IMR-90 (cell line): ENCODE data around the gene LRRFIP1. TPM values are rescaled to one million over a fixed set of nuclear protein-coding genes. Genes with fewer than 3 reads are reported as not detected.

Experiments
- ATAC-seq: fragments of 200-7000 bp; cut with Tn5 transposase; 2 replicates; pipeline ENCODE4 v1.9.1; 2020; ENCODE audit warnings: low read depth, mild to moderate bottlenecking, moderate library complexity
- BruUV-seq: library from RNA; stranded (reverse); fragments of 400-500 nt; replicated peaks from 2 replicates; lab custom pipeline; 2021; lab: Mats Ljungman, UMichigan
- CTCF ChIA-PET: fragments of 300-600 bp; formaldehyde crosslinking; extraction: SDS; loops from one replicate; lab custom pipeline; 2021; ENCODE audit warnings: antibody characterized with exemption; lab: Yijun Ruan, JAX
- POLR2A ChIA-PET: fragments of 300-600 bp; sonication (Branson Sonifier 250); formaldehyde crosslinking; loops from one replicate; lab custom pipeline; 2022; ENCODE audit warnings: antibody characterized with exemption; ENCODE audit not compliant: unreplicated experiment; lab: Charles Lee
- DNase-seq: peaks from one replicate; pipeline ENCODE4 v3.0.0; 2013
- H2AFZ ChIP-seq: replicated peaks from 2 replicates; pipeline ENCODE3; 2013; ENCODE audit warnings: low read length, mild to moderate bottlenecking; ENCODE audit not compliant: poor library complexity
- H2AK5ac ChIP-seq: 2 replicates; pipeline ENCODE4 v1.6.1; 2013; ENCODE audit warnings: low read depth, low read length, inconsistent platforms
- H2AK9ac ChIP-seq: replicated peaks from 2 replicates; pipeline ENCODE3; 2013; ENCODE audit warnings: mild to moderate bottlenecking, low read depth, low read length, moderate library complexity; ENCODE audit not compliant: poor library complexity
- H2BK120ac ChIP-seq: 2 replicates; pipeline ENCODE4 v1.6.1; 2013; ENCODE audit warnings: low read depth, low read length, inconsistent platforms
- H2BK15ac ChIP-seq: 3 replicates; pipeline ENCODE4 v1.6.1; 2013; ENCODE audit warnings: low read depth, low read length, inconsistent platforms
- H2BK20ac ChIP-seq: 2 replicates; pipeline ENCODE4 v1.6.1; 2013; ENCODE audit warnings: low read depth, mild to moderate bottlenecking, inconsistent platforms, low read length, moderate library complexity
- H2BK5ac ChIP-seq: 2 replicates; pipeline ENCODE4 v1.6.1; 2013; ENCODE audit warnings: mild to moderate bottlenecking, low read depth, low read length, inconsistent platforms; ENCODE audit not compliant: poor library complexity, severe bottlenecking
- H3K14ac ChIP-seq: replicated peaks from 2 replicates; pipeline ENCODE4 v1.6.1; 2013; ENCODE audit warnings: low read depth, low read length, inconsistent platforms
- H3K18ac ChIP-seq: 2 replicates; pipeline ENCODE4 v1.6.1; 2013; ENCODE audit warnings: low read depth, low read length, control low read depth
- H3K23ac ChIP-seq: 2 replicates; pipeline ENCODE4 v1.6.1; 2013; ENCODE audit warnings: low read depth, low read length, inconsistent platforms
- H3K27ac ChIP-seq: 2 replicates; pipeline ENCODE4 v1.5.1; 2013; ENCODE audit warnings: mild to moderate bottlenecking, control low read depth, low read length; ENCODE audit not compliant: insufficient read depth
- H3K27me3 ChIP-seq: 2 replicates; pipeline ENCODE4 v1.6.1; 2013; ENCODE audit warnings: low read length; ENCODE audit not compliant: control insufficient read depth, insufficient read depth
- H3K36me3 ChIP-seq: 2 replicates; pipeline ENCODE4 v1.6.1; 2013; ENCODE audit warnings: low read length, mixed read lengths; ENCODE audit not compliant: control insufficient read depth, insufficient read depth
- H3K4ac ChIP-seq: 2 replicates; pipeline ENCODE4 v1.6.1; 2013; ENCODE audit warnings: low read depth, low read length, inconsistent platforms
- H3K4me1 ChIP-seq: 2 replicates; pipeline ENCODE4 v1.6.1; 2013; ENCODE audit warnings: low read length, mixed read lengths; ENCODE audit not compliant: control insufficient read depth, insufficient read depth
- H3K4me2 ChIP-seq: 2 replicates; pipeline ENCODE4 v1.6.1; 2013; ENCODE audit warnings: low read depth, mild to moderate bottlenecking, control low read depth, low read length, moderate library complexity
- H3K4me3 ChIP-seq: 2 replicates; pipeline ENCODE4 v1.5.1; 2013; ENCODE audit warnings: low read depth, mild to moderate bottlenecking, control low read depth, low read length, moderate library complexity; ENCODE audit not compliant: insufficient read depth
- H3K56ac ChIP-seq: 2 replicates; pipeline ENCODE4 v1.6.1; 2013; ENCODE audit warnings: low read length, inconsistent platforms; ENCODE audit not compliant: insufficient read depth; ENCODE audit errors: extremely low read depth
- H3K79me1 ChIP-seq, 2 experiments: 2 replicates each; pipeline ENCODE4 v1.6.1; 2013; ENCODE audit warnings: low read length in 2 of 2, inconsistent platforms in 1 of 2, low read depth in 1 of 2
- H3K9ac ChIP-seq: 2 replicates; pipeline ENCODE4 v1.6.1; 2013; ENCODE audit warnings: low read depth, low read length, control low read depth
- H3K9me1 ChIP-seq: 2 replicates; pipeline ENCODE4 v1.6.1; 2013; ENCODE audit warnings: low read length, inconsistent platforms; ENCODE audit not compliant: insufficient read depth
- H3K9me3 ChIP-seq: 2 replicates; pipeline ENCODE4 v1.6.1; 2013; ENCODE audit warnings: low read length; ENCODE audit not compliant: control insufficient read depth, insufficient read depth
- H4K20me1 ChIP-seq: 2 replicates; pipeline ENCODE4 v1.6.1; 2013; ENCODE audit warnings: low read length, inconsistent platforms; ENCODE audit not compliant: insufficient read depth
- H4K5ac ChIP-seq: 2 replicates; pipeline ENCODE4 v1.6.1; 2013; ENCODE audit warnings: mild to moderate bottlenecking, low read depth, low read length, control low read depth
- H4K8ac ChIP-seq, 2 experiments: 2 replicates each; pipeline ENCODE4 v1.6.1; 2013; ENCODE audit warnings: low read depth in 2 of 2, low read length in 2 of 2, control low read depth in 1 of 2, inconsistent platforms in 1 of 2
- H4K91ac ChIP-seq: 2 replicates; pipeline ENCODE4 v1.6.1; 2013; ENCODE audit warnings: low read depth, low read length, inconsistent platforms; ENCODE audit not compliant: insufficient read depth
- CEBPB ChIP-seq: IDR thresholded peaks from 2 replicates; pipeline ENCODE4 v1.6.1; 2012; ENCODE audit warnings: low read depth, low read length, improper control_type of control experiment
- ELK1 ChIP-seq: fragments of 150-350 bp; IDR thresholded peaks from 2 replicates; pipeline ENCODE4 v1.6.1; 2016; ENCODE audit warnings: low read depth, mild to moderate bottlenecking, low read length, moderate library complexity, borderline replicate concordance
- RAD21 ChIP-seq: IDR thresholded peaks from 2 replicates; pipeline ENCODE4 v1.6.1; 2012; ENCODE audit warnings: low read length, improper control_type of control experiment
- RCOR1 ChIP-seq: IDR thresholded peaks from 2 replicates; pipeline ENCODE4 v1.6.1; 2012; ENCODE audit warnings: mild to moderate bottlenecking, low read length, improper control_type of control experiment; ENCODE audit not compliant: insufficient replicate concordance
- WGBS, 2 experiments: methylation state at CpG; one replicate each; pipeline versions ENCODE4 v1.1.5 to v1.1.7; 2013; ENCODE audit warnings: missing lambda C conversion rate in 2 of 2; ENCODE audit not compliant: insufficient read length in 1 of 2; ENCODE audit errors: extremely low coverage in 2 of 2; 5-methylcytosine and 5-hydroxymethylcytosine counted together
- dilution Hi-C: fragments of 300-500 bp; cut with HindIII; formaldehyde crosslinking; loops from one replicate; pipeline ENCODE4 v1.14.3; 2018; ENCODE audit warnings: low sequenced_read_pairs; ENCODE audit not compliant: unreplicated experiment
- in situ Hi-C: fragments of 300-500 bp; cut with MboI; formaldehyde crosslinking; loops from 3 replicates; pipeline ENCODE4 v1.14.3; 2019; ENCODE audit warnings: low sequenced_read_pairs, inconsistent platforms, mixed read lengths
- intact Hi-C: fragments of 100-400 bp; cut with micrococcal nuclease; formaldehyde crosslinking; loops from 2 replicates; pipeline ENCODE4 v1.10.0; 2022
- polyA plus RNA-seq, 3 experiments: library from polyadenylated mRNA; depleted of rRNA; stranded (reverse); fragments of >200 nt; gene quantifications; 2 replicates each; pipeline ENCODE4 v1.2.3, GENCODE V29; 2012; ENCODE audit warnings: low replicate concordance in 1 of 3
- total RNA-seq: library from RNA; depleted of rRNA; stranded (reverse); fragments of >200 nt; gene quantifications from 2 replicates; pipeline ENCODE4 v1.2.3, GENCODE V29; 2012

LRRFIP1 gene
- total and polyA plus RNA-seq, 2 of the 4 experiments (the other 2 are of a cell fraction), result 52.2 to 54.4 TPM

- Histone ChIP-seq H2BK15ac (no peak overlapping the region), H3K4me1 (no peaks in the 10 kb centered on the region; the same call in 1 of the 2 replicates), H4K8ac (no peak overlapping the region), H4K20me1 (peaks cover 53% of the 10 kb centered on the region), H3K79me1 (peaks cover 50 to 90% of the 10 kb centered on the region in 2 experiments), H3K4ac (no peak overlapping the region), H3K56ac (no peak overlapping the region), H3K9me3 (no peaks in the 10 kb centered on the region), H3K27me3 (no peaks in the 10 kb centered on the region), H3K9ac (no peak overlapping the region), H3K4me3 (no peak overlapping the region), H3K18ac (no peak overlapping the region), H3K14ac (no peak overlapping the region), H3K27ac (no peak overlapping the region), H4K91ac (no peak overlapping the region), H2BK20ac (no peak overlapping the region), H3K23ac (no peak overlapping the region), H2BK120ac (no peak overlapping the region), H3K9me1 (peaks cover 20% of the 10 kb centered on the region), H3K4me2 (no peak overlapping the region), H4K5ac (no peak overlapping the region), H2AK9ac (no peak overlapping the region), H3K36me3 (peaks cover 7% of the 10 kb centered on the region), H2AFZ (no peak overlapping the region), H2AK5ac (no peak overlapping the region), H2BK5ac (no peak overlapping the region)
- dilution Hi-C loops (no loop called here), in situ Hi-C loops (no loop called here), intact Hi-C loops (no loop called here)
- ATAC-seq (no peak), DNase-seq (no peak)
- TF ChIP-seq RCOR1, result no peak
- TF ChIP-seq ELK1, result no peak
- no peak for TF ChIP-seq RAD21
- no peak for TF ChIP-seq CEBPB
- ChIA-PET POLR2A (no interaction called here), CTCF (interaction anchor here (1.1 kb wide), 1 partner anchor 20 kb away, joined by 3 read pairs; no protein-coding TSS in a partner anchor)
- BruUV-seq, result no TSS peak
- WGBS, 2 experiments, result 97% methylated on average over 5 of the region's 12 CpGs; no CpG with 5 or more reads in 1 of the 2 experiments
These were observed 13.2 kb downstream of the LRRFIP1 start for GRCh38 chr2:237640493-237640998.
